ENCODE data around the gene HOXC10. TPM values are rescaled to one million over a fixed set of nuclear protein-coding genes. Genes with fewer than 3 reads are reported as not detected.

Gene HOXC10
- total and polyA plus RNA-seq, 10 of the 15 experiments (the other 5 are each of a cell fraction or from before 2014, with no cell fraction given): 0.59 TPM; not detected in 9

GRCh38 chr12:54010972-54011664, 26.2 kb downstream of the HOXC10 start (continued):
- TF ChIP-seq NFYB (IDR thresholded peaks at IDR 0.05; ENCODE audit: insufficient read depth, low read depth, low read length) (no peak), MYB (IDR thresholded peaks at IDR 0.05; ENCODE audit: borderline replicate concordance, low read depth, low read length) (no peak)

- SMC1A ChIA-PET (ENCODE audit: uncharacterized antibody, unreplicated experiment): interaction anchor here (1.0 to 1.2 kb wide), 2 partner anchors 21 to 196 kb away, joined by 3 read pairs; partner anchors contain the start of gene HOXC5
- Histone ChIP-seq H4K20me1 (ENCODE audit: control insufficient read depth, insufficient read depth) (no peaks in the 10 kb centered on the region; the same call in 1 of the 2 replicates), H3K4me1 (ENCODE audit: control insufficient read depth, insufficient read depth, low read length) (no peaks in the 10 kb centered on the region), H3K36me3 (ENCODE audit: control insufficient read depth in 2 of 2, insufficient read depth in 2 of 2, low read length in 1 of 2) (no peaks in the 10 kb centered on the region), H3K79me2 (ENCODE audit: control insufficient read depth, insufficient read depth, low read length) (no peaks in the 10 kb centered on the region), H3K4me3 (no peak overlapping the region), H3K27me3 (replicated peaks in 1 of 2; ENCODE audit: control insufficient read depth in 2 of 2, insufficient read depth in 2 of 2, low read length in 1 of 2) (peaks cover 32 to 46% of the 10 kb centered on the region in 2 experiments), H3K4me2 (ENCODE audit: control insufficient read depth, insufficient read depth) (no peak overlapping the region), H3K9ac (ENCODE audit: control insufficient read depth, insufficient read depth, low read length) (no peak overlapping the region), H3K27ac (ENCODE audit: control insufficient read depth, insufficient read depth) (no peak overlapping the region), H2AFZ (ENCODE audit: control insufficient read depth, low read depth, low read length) (no peak overlapping the region), H3K9me3 (replicated peaks; ENCODE audit: control insufficient read depth, insufficient read depth, low read length) (no peaks in the 10 kb centered on the region)
- ATAC-seq: no peak
- POLR2A ChIA-PET: interaction anchor here (0.7 kb wide), 1 partner anchor 872 kb away, joined by 3 read pairs; no protein-coding TSS in a partner anchor
- in situ Hi-C loops (cut with MboI) (no loop called here), intact Hi-C loops (cut with micrococcal nuclease; ENCODE audit: unreplicated experiment) (no loop called here)
- WGBS (ENCODE audit: insufficient coverage, insufficient replicate concordance, low lambda C conversion rate, missing lambda C conversion rate): 29% methylated on average over 14 of the region's 14 CpGs
- no TSS peak for BruUV-seq (replicated peaks)
- DNase-seq (ENCODE audit: low read depth, low spot score): no peak
- RAD21 ChIA-PET (ENCODE audit: unreplicated experiment): interaction anchor here (0.9 to 1.5 kb wide), 2 partner anchors 11 to 205 kb away, joined by 3 read pairs; no protein-coding TSS in a partner anchor
- CTCF ChIA-PET: interaction anchor here (0.6 to 1.8 kb wide), 5 partner anchors 20 to 573 kb away, joined by 3 to 6 read pairs (median 3); no protein-coding TSS in a partner anchor
- FAIRE-seq: no peak
- no peak for TF ChIP-seq EP300 (IDR thresholded peaks at IDR 0.05; ENCODE audit: borderline replicate concordance in 1 of 2, control insufficient read depth in 1 of 2, low read depth in 2 of 2, low read length in 2 of 2)
- TF ChIP-seq RELA (IDR thresholded peaks at IDR 0.05; ENCODE audit: borderline replicate concordance, partially characterized antibody): no peak
- TF ChIP-seq IRF5 (IDR thresholded peaks at IDR 0.05; ENCODE audit: borderline replicate concordance): no peak
- no peak for TF ChIP-seq NFXL1 (IDR thresholded peaks at IDR 0.05; ENCODE audit: borderline replicate concordance)
- no peak for TF ChIP-seq SMAD5 (IDR thresholded peaks at IDR 0.05; ENCODE audit: low read depth)
- no peak for TF ChIP-seq CHD1 (IDR thresholded peaks at IDR 0.05; ENCODE audit: low read depth, low read length)
- TF ChIP-seq, protein P1, sequence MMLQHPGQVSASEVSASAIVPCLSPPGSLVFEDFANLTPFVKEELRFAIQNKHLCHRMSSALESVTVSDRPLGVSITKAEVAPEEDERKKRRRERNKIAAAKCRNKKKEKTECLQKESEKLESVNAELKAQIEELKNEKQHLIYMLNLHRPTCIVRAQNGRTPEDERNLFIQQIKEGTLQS (IDR thresholded peaks at IDR 0.05; ENCODE audit: borderline replicate concordance, extremely low read depth, low read depth, low read length): no peak
- TF ChIP-seq ATF7 (IDR thresholded peaks at IDR 0.05; ENCODE audit: low read depth): no peak
- TF ChIP-seq ATF2 (IDR thresholded peaks at IDR 0.05; ENCODE audit: low read length): no peak
- no peak for TF ChIP-seq MYC (IDR thresholded peaks at IDR 0.05; ENCODE audit: insufficient read depth, insufficient read length, insufficient replicate concordance, low read length, severe bottlenecking)
- TF ChIP-seq, protein P2, sequence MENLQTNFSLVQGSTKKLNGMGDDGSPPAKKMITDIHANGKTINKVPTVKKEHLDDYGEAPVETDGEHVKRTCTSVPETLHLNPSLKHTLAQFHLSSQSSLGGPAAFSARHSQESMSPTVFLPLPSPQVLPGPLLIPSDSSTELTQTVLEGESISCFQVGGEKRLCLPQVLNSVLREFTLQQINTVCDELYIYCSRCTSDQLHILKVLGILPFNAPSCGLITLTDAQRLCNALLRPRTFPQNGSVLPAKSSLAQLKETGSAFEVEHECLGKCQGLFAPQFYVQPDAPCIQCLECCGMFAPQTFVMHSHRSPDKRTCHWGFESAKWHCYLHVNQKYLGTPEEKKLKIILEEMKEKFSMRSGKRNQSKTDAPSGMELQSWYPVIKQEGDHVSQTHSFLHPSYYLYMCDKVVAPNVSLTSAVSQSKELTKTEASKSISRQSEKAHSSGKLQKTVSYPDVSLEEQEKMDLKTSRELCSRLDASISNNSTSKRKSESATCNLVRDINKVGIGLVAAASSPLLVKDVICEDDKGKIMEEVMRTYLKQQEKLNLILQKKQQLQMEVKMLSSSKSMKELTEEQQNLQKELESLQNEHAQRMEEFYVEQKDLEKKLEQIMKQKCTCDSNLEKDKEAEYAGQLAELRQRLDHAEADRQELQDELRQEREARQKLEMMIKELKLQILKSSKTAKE (IDR thresholded peaks at IDR 0.05; ENCODE audit: low read depth, poor library complexity, severe bottlenecking): no peak
Measured at GRCh38 chr12:54011665-54012532, 27.0 kb downstream of the HOXC10 start.
